GM23338 (cell line): ENCODE data around the gene HSF2BP. TPM values are rescaled to one million over a fixed set of nuclear protein-coding genes. Genes with fewer than 3 reads are reported as not detected.

Experiments used
- ATAC-seq: fragments of 200-7000 bp; cut with Tn5 transposase; 3 replicates; pipeline ENCODE4 v1.9.1; 2020
- DNase-seq: peaks from one replicate; pipeline ENCODE4 v3.0.0-alpha.2; 2015; ENCODE audit warnings: low spot score
- H2AFZ ChIP-seq: fragments of 200-600 bp; sonication (generic); 2 replicates; pipeline ENCODE4 v1.8.0; 2016; ENCODE audit warnings: antibody characterized with exemption, mild to moderate bottlenecking, moderate library complexity
- H3F3A ChIP-seq: fragments of 200-600 bp; sonication (generic); replicated peaks from 2 replicates; pipeline ENCODE4 v1.8.0; 2017; ENCODE audit warnings: antibody characterized with exemption, mixed run types, low read depth
- H3K27ac ChIP-seq: fragments of 200-600 bp; sonication (generic); 2 replicates; pipeline ENCODE4 v1.6.1; 2016; ENCODE audit warnings: low read depth
- H3K27me3 ChIP-seq: fragments of 200-600 bp; sonication (generic); 2 replicates; pipeline ENCODE4 v1.8.0; 2016; ENCODE audit warnings: mild to moderate bottlenecking, mixed run types, moderate library complexity; ENCODE audit not compliant: insufficient read depth
- H3K36me3 ChIP-seq: fragments of 200-600 bp; sonication (generic); 2 replicates; pipeline ENCODE4 v1.8.0; 2016; ENCODE audit warnings: mild to moderate bottlenecking; ENCODE audit not compliant: insufficient read depth
- H3K4me1 ChIP-seq: fragments of 200-600 bp; sonication (generic); 2 replicates; pipeline ENCODE4 v1.8.0; 2016; ENCODE audit warnings: mild to moderate bottlenecking, moderate library complexity; ENCODE audit not compliant: insufficient read depth
- H3K4me2 ChIP-seq: fragments of 200-600 bp; sonication (generic); 2 replicates; pipeline ENCODE4 v1.7.1; 2017; ENCODE audit warnings: mixed run types
- H3K4me3 ChIP-seq: fragments of 200-600 bp; sonication (generic); 2 replicates; pipeline ENCODE4 v1.6.1; 2016; ENCODE audit warnings: mixed run types
- H3K79me2 ChIP-seq: fragments of 200-600 bp; sonication (generic); replicated peaks from 2 replicates; pipeline ENCODE4 v1.8.0; 2017; ENCODE audit warnings: mild to moderate bottlenecking; ENCODE audit not compliant: insufficient read depth
- H3K9me2 ChIP-seq: fragments of 200-600 bp; sonication (generic); 2 replicates; pipeline ENCODE4 v1.8.0; 2017; ENCODE audit not compliant: insufficient read depth
- H4K20me1 ChIP-seq: fragments of 200-600 bp; sonication (generic); replicated peaks from 2 replicates; pipeline ENCODE4 v1.8.0; 2017; ENCODE audit warnings: mild to moderate bottlenecking; ENCODE audit not compliant: insufficient read depth
- H3K27ac Mint-ChIP-seq: 2 replicates; pipeline ENCODE4 v1.8.0; 2020; ENCODE audit warnings: inconsistent platforms, mild to moderate bottlenecking, moderate library complexity, mixed read lengths
- H3K27me3 Mint-ChIP-seq: 3 replicates; pipeline ENCODE4 v1.8.0; 2022; ENCODE audit warnings: low read depth, mild to moderate bottlenecking, moderate library complexity, mixed read lengths, inconsistent platforms; ENCODE audit not compliant: insufficient read depth, poor library complexity
- H3K36me3 Mint-ChIP-seq: 3 replicates; pipeline ENCODE4 v1.8.0; 2021; ENCODE audit warnings: low read depth, mild to moderate bottlenecking, inconsistent platforms, moderate library complexity, mixed read lengths
- H3K4me1 Mint-ChIP-seq: 3 replicates; pipeline ENCODE4 v1.8.0; 2020; ENCODE audit warnings: mild to moderate bottlenecking, inconsistent platforms, mixed read lengths
- H3K4me3 Mint-ChIP-seq: 3 replicates; pipeline ENCODE4 v1.8.0; 2021; ENCODE audit warnings: moderate library complexity, mild to moderate bottlenecking, inconsistent platforms, mixed read lengths
- H3K9me3 Mint-ChIP-seq: 3 replicates; pipeline ENCODE4 v1.8.0; 2020; ENCODE audit warnings: moderate library complexity, mild to moderate bottlenecking, inconsistent platforms, mixed read lengths
- CREB1 ChIP-seq: fragments of 250-450 bp; sonication (Bioruptor Pico); IDR thresholded peaks from 2 replicates; pipeline ENCODE4 v1.5.0; 2020; ENCODE audit warnings: low read depth, mild to moderate bottlenecking, moderate library complexity
- CTCF ChIP-seq, 2 experiments: fragments of 200-600 bp in 1 of 2; sonication (generic) in 1 of 2; conservative IDR thresholded peaks; 2 replicates each; pipeline versions ENCODE4 v1.5.1 to v1.6.1; 2016 to 2017; ENCODE audit warnings: antibody characterized with exemption in 2 of 2, low read depth in 2 of 2, mild to moderate bottlenecking in 2 of 2, moderate library complexity in 1 of 2
- ETS1 ChIP-seq: IDR thresholded peaks from 2 replicates; pipeline ENCODE4 v1.6.1; 2016; ENCODE audit warnings: antibody characterized with exemption
- EZH2 ChIP-seq: fragments of 200-600 bp; sonication (generic); IDR thresholded peaks from one replicate; pipeline ENCODE4 v1.8.0; 2017; ENCODE audit warnings: antibody characterized with exemption, mild to moderate bottlenecking, low read depth; ENCODE audit not compliant: unreplicated experiment
- JUNB ChIP-seq: IDR thresholded peaks from one replicate; pipeline ENCODE4 v1.6.1; 2016; ENCODE audit warnings: antibody characterized with exemption; ENCODE audit not compliant: unreplicated experiment
- NANOG ChIP-seq: IDR thresholded peaks from 2 replicates; pipeline ENCODE4 v1.6.1; 2016; ENCODE audit warnings: antibody characterized with exemption, borderline replicate concordance
- POLR2AphosphoS5 ChIP-seq: IDR thresholded peaks from 2 replicates; pipeline ENCODE4 v1.6.1; 2016; ENCODE audit warnings: antibody characterized with exemption, low read depth
- STAT1 ChIP-seq: IDR thresholded peaks from one replicate; pipeline ENCODE4 v1.6.1; 2016; ENCODE audit warnings: antibody characterized with exemption; ENCODE audit not compliant: unreplicated experiment
- ZNF114 ChIP-seq: fragments of 250-450 bp; sonication (Bioruptor Pico); IDR thresholded peaks from 2 replicates; pipeline ENCODE4 v1.5.0; 2020; ENCODE audit warnings: mild to moderate bottlenecking, moderate library complexity
- ZNF331 ChIP-seq: fragments of 250-450 bp; sonication (Bioruptor Pico); IDR thresholded peaks from 2 replicates; pipeline ENCODE4 v1.5.0; 2020; ENCODE audit warnings: low read depth, mild to moderate bottlenecking, moderate library complexity
- ZNF462 ChIP-seq: fragments of 250-450 bp; sonication (Bioruptor Pico); IDR thresholded peaks from 2 replicates; pipeline ENCODE4 v1.5.0; 2020; ENCODE audit warnings: mild to moderate bottlenecking, moderate library complexity
- polyA plus RNA-seq: library from polyadenylated mRNA; unstranded; fragments of >200 nt; fragmentation: Nextera tagmentation; extraction: Ambion mirVana; gene quantifications from 2 replicates; pipeline ENCODE4 v1.2.1, GENCODE V29; 2016
- total RNA-seq: library from RNA; depleted of rRNA; stranded (reverse); fragments of >200 nt; shearing (Covaris generic); gene quantifications from 2 replicates; pipeline ENCODE4 v1.2.3, GENCODE V29; 2014

Gene HSF2BP
- total and polyA plus RNA-seq, 2 experiments from 2014 or later, result 0.78 to 2.0 TPM

- TF ChIP-seq ETS1, result no peak
Measured at GRCh38 chr21:43658088-43658741, 1.1 kb downstream of the HSF2BP start (continued).

GRCh38 chr21:43657355-43658087, 1.8 kb downstream of the HSF2BP start:
- H3K36me3 ChIP-seq, result peaks cover 5% of the 10 kb centered on the region
- H3K27me3 ChIP-seq, result no peaks in the 10 kb centered on the region
- no peak overlapping the region for H3K27ac ChIP-seq
- peaks cover 12% of the 10 kb centered on the region for H3K27me3 Mint-ChIP-seq
- H3K36me3 Mint-ChIP-seq, result peaks cover 21% of the 10 kb centered on the region
- H3K9me3 Mint-ChIP-seq, result peaks cover 4% of the 10 kb centered on the region; the same call in 1 of the 3 replicates
- ATAC-seq (no peak), DNase-seq (no peak)
- H4K20me1 ChIP-seq, result peaks cover 16% of the 10 kb centered on the region
- H3K27ac Mint-ChIP-seq, result no peak overlapping the region
- H3F3A ChIP-seq, result peaks cover 17% of the 10 kb centered on the region; the same call in 1 of the 2 replicates
- H3K4me2 ChIP-seq, result no peak overlapping the region
- peaks cover 14% of the 10 kb centered on the region for H3K4me1 ChIP-seq
- H3K4me3 Mint-ChIP-seq, result no peak overlapping the region
- no peaks in the 10 kb centered on the region for H3K9me2 ChIP-seq
- no peak overlapping the region for H3K4me3 ChIP-seq
- H3K79me2 ChIP-seq, result peaks cover 30% of the 10 kb centered on the region
- H3K4me1 Mint-ChIP-seq, result peaks cover 19% of the 10 kb centered on the region
- H2AFZ ChIP-seq, result no peak overlapping the region
- TF ChIP-seq CREB1 (CRISPR knock-in tag) (no peak), JUNB (no peak), ZNF331 (CRISPR knock-in tag) (no peak), NANOG (no peak), POLR2AphosphoS5 (no peak), CTCF (conservative IDR thresholded peaks at IDR 0.05; ENCODE audit: low read depth in 2 of 2) (no peak), STAT1 (no peak), EZH2 (no peak), ETS1 (no peak), ZNF462 (CRISPR knock-in tag) (no peak), ZNF114 (CRISPR knock-in tag) (no peak)
